ENCODE data around the gene FSTL4.
A peak's percentile ranks its signal among the peaks of the same experiment; 100 is the strongest.
"Not testable (repeated sequence)": the region's sequence is repeated elsewhere in the genome, so short reads cannot be mapped to it uniquely, and the experiment has no call there.

FSTL4 gene

DNA sequence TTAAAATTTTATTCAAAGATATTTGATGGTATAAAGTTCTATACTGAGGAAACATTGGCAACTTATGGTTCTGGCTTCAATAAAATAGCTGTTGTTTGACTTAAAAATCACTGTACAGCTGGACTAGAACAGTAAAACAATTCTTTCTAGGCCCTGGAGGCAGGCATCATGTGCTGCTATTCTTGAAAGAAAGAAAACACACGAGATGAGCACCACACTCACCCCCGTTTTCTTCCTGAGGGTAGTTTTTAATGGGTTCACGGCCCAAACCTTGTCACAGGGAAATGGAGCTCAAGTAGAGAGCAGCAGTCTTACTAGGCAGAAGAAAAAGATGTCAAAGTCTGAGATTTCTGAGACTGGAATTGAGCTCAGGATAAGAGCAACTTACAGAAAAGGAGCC, 68.0 kb downstream of the FSTL4 start:
- Mint-ChIP-seq H3K9me3 (peaks cover 2% of the 10 kb centered on the region), H3K36me3 (no peaks in the 10 kb centered on the region), H3K27me3 (peaks cover 55% of the 10 kb centered on the region), H3K4me3 (no peak overlapping the region), H3K4me1 (no peaks in the 10 kb centered on the region), H3K27ac (no peak overlapping the region)
- ATAC-seq = no peak

DNA sequence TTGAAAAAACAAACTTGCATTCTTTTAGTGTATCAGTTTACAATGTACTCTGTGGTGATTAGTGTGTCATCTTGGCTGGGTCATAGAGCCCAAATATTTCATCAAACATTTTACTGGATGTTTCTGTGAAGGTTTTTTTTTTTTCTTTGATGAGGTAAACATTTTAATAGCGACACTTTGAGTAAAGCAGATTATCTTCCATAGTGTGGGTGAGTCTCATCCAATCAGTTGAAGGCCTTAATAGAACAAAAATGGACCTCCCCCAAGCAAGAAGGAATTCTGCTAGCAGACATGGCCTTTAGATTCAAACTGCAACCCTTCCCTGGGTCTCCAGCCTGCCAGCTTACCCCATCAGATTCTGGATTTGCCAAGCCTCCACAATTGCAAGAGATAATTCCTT, 72.5 kb downstream of the FSTL4 start:
- H3K4me3 Mint-ChIP-seq = no peak overlapping the region
- no peaks in the 10 kb centered on the region for H3K4me1 Mint-ChIP-seq

DNA sequence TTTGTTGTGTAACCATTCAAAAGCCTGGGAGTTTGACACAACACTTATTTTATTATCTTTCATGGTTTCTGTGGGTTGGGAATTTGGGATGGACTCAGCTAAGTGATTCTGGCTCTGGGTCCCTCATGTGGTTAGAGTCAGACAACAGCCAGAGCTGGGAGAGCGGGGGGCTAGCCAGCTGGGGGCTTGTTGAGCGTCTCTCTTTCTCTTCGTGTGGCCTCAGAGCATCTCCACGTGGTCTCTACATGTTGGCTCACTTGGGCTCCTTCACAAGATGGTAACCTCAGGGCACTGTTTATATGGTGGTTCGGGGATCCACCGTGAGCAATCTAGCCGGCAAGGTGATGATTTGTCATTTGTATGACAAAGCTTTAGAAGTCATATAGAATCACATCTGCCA, 73.6 kb downstream of the FSTL4 start:
- Mint-ChIP-seq H3K9me3 (no peaks in the 10 kb centered on the region), H3K4me3 (no peak overlapping the region), H3K27me3 (peaks cover 40% of the 10 kb centered on the region), H3K4me1 (no peaks in the 10 kb centered on the region), H3K27ac (no peak overlapping the region), H3K36me3 (no peaks in the 10 kb centered on the region)
- ATAC-seq = no peak

More for the DNA sequence above, 72.5 kb downstream of the FSTL4 start:
- Mint-ChIP-seq H3K27ac (no peak overlapping the region), H3K36me3 (no peaks in the 10 kb centered on the region), H3K27me3 (peaks cover 41% of the 10 kb centered on the region), H3K9me3 (no peaks in the 10 kb centered on the region)
- no peak for ATAC-seq

DNA sequence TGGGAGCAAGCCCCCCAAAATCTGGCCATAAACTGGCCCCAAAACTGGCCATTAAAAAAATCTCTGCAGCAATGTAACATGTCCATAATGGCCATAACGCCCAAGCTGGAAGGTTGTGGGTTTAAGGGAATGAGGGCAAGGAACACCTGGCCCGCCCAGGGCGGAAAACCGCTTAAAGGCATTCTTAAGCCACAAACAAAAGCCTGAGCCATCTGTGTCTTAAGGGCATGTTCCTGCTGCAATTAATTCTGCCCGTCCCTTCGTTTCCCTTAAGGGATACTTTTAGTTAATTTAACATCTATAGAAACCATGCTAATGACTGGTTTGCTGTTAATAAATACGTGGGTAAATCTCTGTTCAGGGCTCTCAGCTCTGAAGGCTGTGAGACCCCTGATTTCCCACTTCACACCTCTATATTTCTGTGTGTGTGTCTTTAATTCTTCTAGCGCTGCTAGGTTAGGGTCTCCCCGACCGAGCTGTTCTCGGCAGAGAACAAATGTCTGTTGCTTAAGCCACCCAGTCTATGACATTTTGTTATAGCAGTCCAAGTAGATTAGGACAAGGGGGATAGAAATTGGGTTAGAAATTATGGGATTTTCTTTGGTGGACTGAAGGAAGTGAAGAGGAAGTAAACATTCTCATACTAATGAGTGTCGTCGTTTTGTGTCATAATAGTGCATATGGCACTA, 77.0 kb downstream of the FSTL4 start:
- not testable (repeated sequence) for H3K9me3 Mint-ChIP-seq, H3K4me1 Mint-ChIP-seq, H3K4me3 Mint-ChIP-seq, H3K27ac Mint-ChIP-seq, ATAC-seq, H3K36me3 Mint-ChIP-seq
- H3K27me3 Mint-ChIP-seq = peaks cover 18% of the 10 kb centered on the region

DNA sequence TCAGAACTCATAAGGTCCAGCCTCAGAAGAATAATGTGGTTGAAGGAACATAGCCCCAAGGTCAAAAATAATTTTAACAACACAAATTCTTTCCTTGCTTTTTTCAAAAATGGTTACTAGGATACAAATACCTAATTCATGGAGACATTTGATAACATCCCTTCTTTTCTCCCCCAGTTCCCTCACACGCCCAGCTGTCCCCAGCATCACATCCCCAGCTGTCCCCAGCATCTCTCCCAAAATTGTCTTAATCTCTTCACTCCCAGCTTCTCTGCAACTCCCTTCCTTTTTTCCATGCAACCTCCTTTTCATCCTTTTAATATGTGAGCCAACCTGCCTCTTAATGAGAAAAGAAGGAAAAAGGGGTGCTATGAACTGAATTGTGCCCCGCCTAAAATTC, 77.8 kb downstream of the FSTL4 start:
- ATAC-seq = no peak
- Mint-ChIP-seq H3K9me3 (no peaks in the 10 kb centered on the region), H3K36me3 (no peaks in the 10 kb centered on the region), H3K27me3 (peaks cover 11% of the 10 kb centered on the region), H3K27ac (no peak overlapping the region), H3K4me3 (no peak overlapping the region), H3K4me1 (no peaks in the 10 kb centered on the region)

DNA sequence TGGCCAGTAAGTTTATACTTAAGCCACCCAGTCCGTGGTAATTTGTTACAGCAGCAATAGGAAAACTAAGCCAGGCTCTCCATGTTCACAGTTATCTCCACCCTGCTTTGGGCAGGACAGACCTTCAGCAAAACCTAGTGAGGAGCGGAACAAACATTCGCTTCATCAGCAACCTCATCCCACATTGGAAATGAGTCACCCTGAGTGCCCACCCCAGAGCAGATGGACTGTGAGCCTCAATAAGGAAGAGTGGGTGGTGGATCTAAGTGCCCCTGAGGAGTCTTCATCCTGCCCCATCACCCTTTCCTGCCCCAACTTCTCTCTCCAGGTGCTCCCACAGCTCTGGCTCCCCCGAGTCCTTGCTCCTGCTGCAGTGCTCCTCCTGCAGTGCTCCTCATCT, 78.8 kb downstream of the FSTL4 start:
- H3K27ac Mint-ChIP-seq = no peak overlapping the region
- no peak for ATAC-seq
- H3K27me3 Mint-ChIP-seq = peaks cover 5% of the 10 kb centered on the region
- no peaks in the 10 kb centered on the region for H3K36me3 Mint-ChIP-seq
- no peaks in the 10 kb centered on the region for H3K9me3 Mint-ChIP-seq
- H3K4me1 Mint-ChIP-seq = no peaks in the 10 kb centered on the region
- no peak overlapping the region for H3K4me3 Mint-ChIP-seq

DNA sequence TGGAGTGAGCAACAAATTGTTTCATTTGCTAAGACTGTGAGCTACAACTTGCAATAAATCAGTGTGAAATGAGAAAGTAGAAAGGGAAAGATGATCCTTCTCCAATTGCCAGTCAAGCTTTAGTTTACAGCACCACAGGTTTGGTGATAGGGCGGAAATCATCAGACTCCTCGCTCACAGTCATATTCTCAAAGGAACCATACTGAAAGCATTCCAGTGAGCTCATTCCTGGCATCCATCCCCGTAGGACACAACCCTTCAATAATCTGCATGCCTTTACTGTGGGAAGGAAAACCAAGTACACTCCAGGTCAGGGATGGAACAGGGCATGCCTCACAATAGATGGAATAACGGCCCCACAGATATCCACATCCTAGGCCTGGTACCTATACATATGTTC, 80.7 kb downstream of the FSTL4 start:
- Mint-ChIP-seq H3K27ac (no peak overlapping the region), H3K4me1 (no peaks in the 10 kb centered on the region)

DNA sequence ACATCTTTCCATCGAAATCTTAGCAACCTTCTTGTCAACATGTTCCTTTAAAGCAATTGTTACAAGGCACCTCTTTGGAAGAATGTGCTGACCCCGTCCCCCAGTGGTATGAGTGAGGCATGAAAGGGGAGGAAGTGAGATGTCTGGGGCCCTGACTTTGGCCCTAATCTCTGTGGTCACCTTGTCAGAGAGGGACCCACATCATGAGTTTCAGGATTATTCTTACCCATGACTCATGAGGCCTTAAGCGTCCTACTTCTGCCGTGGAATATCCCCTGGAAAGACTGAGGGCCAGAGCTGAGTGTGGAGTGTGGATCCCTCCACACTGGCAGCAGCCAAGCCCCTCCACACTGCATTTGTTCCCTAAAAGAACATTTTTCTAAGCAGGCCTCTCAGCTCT, 81.2 kb downstream of the FSTL4 start:
- Mint-ChIP-seq H3K4me3 (no peak overlapping the region), H3K36me3 (no peaks in the 10 kb centered on the region), H3K27me3 (peaks cover 4% of the 10 kb centered on the region), H3K9me3 (no peaks in the 10 kb centered on the region), H3K27ac (no peak overlapping the region), H3K4me1 (no peaks in the 10 kb centered on the region)
- peak; percentile 68 for ATAC-seq

More for the DNA sequence above, 80.7 kb downstream of the FSTL4 start:
- Mint-ChIP-seq H3K27me3 (no peaks in the 10 kb centered on the region), H3K9me3 (no peaks in the 10 kb centered on the region), H3K4me3 (no peak overlapping the region), H3K36me3 (no peaks in the 10 kb centered on the region)
- no peak for ATAC-seq

DNA sequence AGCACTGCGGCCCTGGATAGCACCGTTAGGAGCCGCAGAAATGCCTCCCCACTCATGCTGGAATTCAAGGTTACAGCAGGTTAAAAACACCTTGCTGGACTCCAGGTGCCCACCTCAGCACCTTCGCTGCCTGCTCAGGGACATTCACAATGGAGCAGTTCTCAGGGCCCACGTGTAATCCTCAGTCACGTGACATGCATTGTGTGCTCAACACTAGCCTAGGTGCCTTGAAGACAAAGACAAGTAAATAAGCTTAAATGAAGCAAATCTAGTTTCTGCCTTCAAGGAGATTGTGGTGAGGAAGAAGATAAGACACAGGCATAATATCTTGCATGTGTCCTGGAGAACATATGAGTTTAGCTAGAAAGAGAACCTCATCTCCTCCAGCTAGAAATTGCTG, 82.1 kb downstream of the FSTL4 start:
- ATAC-seq = no peak
- H3K27ac Mint-ChIP-seq = no peak overlapping the region

DNA sequence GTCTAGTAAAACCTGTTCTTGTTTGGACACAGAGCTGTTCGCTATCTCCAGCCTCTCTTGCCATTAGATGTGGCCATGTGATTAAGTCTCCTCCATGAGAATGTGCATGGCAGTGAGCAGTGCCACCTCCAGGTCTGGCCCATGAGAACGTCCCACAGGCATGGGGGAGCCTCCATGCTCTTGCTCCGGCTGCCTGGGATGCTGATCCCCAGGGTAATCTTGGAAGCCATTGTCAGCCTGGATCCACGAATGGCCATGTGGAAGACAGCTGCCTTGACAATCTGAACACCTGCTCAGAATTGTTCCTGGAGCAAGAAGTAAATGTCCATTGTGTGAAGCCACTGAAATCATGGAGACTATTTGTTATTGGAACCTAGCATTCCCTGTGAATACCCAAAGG, 83.5 kb downstream of the FSTL4 start:
- H3K27me3 Mint-ChIP-seq = peaks cover 27% of the 10 kb centered on the region

More for the DNA sequence above, 82.1 kb downstream of the FSTL4 start:
- Mint-ChIP-seq H3K27me3 (peaks cover 13% of the 10 kb centered on the region), H3K4me1 (no peaks in the 10 kb centered on the region), H3K9me3 (no peaks in the 10 kb centered on the region), H3K36me3 (no peaks in the 10 kb centered on the region), H3K4me3 (no peak overlapping the region)

DNA sequence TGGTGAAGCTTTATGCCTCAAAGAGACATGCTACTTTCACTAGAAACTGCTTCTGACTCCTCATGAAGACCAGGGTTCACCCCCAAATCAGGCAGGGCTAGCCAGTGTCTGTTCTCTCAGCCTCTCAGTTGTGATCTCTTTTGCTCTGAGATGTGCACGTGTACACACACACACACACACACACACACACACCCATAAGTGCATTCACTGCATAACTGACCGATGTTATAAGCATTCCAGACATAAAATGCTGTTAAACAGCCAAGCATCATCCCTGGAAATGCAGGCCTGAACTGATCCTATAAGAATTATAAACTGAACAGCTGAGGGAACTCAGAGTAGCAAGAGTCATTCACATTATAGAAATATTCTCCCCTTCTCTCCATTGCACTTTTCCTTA, 85.0 kb downstream of the FSTL4 start:
- Mint-ChIP-seq H3K27me3 (peaks cover 41% of the 10 kb centered on the region), H3K9me3 (no peaks in the 10 kb centered on the region), H3K27ac (no peak overlapping the region), H3K4me1 (no peaks in the 10 kb centered on the region), H3K4me3 (no peak overlapping the region), H3K36me3 (no peaks in the 10 kb centered on the region)
- no peak for ATAC-seq

More for the DNA sequence above, 83.5 kb downstream of the FSTL4 start:
- Mint-ChIP-seq H3K9me3 (no peaks in the 10 kb centered on the region), H3K4me1 (no peaks in the 10 kb centered on the region), H3K27ac (no peak overlapping the region), H3K36me3 (no peaks in the 10 kb centered on the region), H3K4me3 (no peak overlapping the region)
- no peak for ATAC-seq

DNA sequence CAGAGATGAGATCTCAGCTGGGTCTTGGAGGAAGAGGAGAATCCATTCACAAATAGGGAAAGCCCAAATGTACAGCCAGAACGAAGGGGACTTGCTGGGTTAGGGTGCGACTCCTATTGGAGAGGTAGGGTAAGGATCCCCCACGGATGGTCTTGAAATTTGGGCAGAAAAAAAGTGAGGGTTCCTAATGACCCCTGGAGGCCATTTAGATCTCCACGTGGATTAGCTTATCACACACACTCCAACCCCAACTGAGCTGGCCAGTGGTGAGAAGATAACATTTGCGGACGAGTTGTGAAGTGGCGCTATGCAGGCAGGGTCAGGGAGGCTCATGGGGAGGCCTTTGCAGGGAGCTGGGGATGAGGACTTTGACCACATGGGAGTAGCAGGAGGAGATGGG, 86.0 kb downstream of the FSTL4 start:
- Mint-ChIP-seq H3K4me1 (no peaks in the 10 kb centered on the region), H3K27ac (no peak overlapping the region), H3K36me3 (no peaks in the 10 kb centered on the region), H3K9me3 (no peaks in the 10 kb centered on the region), H3K27me3 (peaks cover 45% of the 10 kb centered on the region), H3K4me3 (no peak overlapping the region)
- no peak for ATAC-seq

DNA sequence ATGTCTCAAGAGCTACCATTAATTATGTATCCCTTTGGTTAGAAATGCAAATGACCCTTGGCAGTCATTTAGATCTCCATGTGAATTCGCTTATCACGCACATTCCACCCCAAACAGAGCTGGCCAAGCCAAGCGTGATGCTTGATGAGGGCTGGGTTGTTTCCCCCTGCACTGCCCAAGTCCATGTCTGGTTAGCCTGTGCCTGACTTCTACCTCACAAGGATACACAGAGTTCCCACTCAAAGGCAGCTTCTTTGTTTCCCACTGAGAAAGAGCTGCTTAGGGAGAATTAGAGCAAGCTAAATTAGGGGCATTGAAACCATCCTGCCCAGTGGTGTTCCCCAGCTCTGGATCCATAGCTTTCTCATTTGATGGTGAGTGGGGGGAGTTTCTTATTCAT, 87.2 kb downstream of the FSTL4 start:
- no peak for ATAC-seq
- Mint-ChIP-seq H3K9me3 (no peaks in the 10 kb centered on the region), H3K4me1 (no peaks in the 10 kb centered on the region), H3K27me3 (peaks cover 45% of the 10 kb centered on the region), H3K4me3 (no peak overlapping the region), H3K27ac (no peak overlapping the region), H3K36me3 (no peaks in the 10 kb centered on the region)

DNA sequence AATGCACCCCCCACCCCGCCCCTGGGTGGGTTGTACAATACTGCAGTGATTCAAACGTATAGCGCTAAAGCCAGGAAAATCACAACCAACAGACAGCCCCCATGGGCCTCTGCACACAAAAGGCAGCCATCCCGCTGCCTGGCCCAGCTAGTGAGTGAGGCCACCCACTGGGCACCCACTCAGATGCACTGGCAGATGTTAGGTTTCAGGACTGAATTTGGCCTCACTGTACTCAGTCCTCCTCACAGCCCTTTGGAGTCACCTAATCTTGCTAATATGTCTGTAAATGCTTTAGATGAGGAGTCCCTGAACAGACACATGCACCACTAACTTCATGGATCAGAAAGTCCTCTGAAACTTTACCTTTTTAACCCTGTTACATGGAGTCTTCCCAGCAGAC, 87.7 kb downstream of the FSTL4 start:
- no peaks in the 10 kb centered on the region for H3K4me1 Mint-ChIP-seq
- no peaks in the 10 kb centered on the region for H3K9me3 Mint-ChIP-seq
- H3K4me3 Mint-ChIP-seq = no peak overlapping the region
- ATAC-seq = no peak
- peaks cover 45% of the 10 kb centered on the region for H3K27me3 Mint-ChIP-seq
- no peak overlapping the region for H3K27ac Mint-ChIP-seq
- no peaks in the 10 kb centered on the region for H3K36me3 Mint-ChIP-seq

DNA sequence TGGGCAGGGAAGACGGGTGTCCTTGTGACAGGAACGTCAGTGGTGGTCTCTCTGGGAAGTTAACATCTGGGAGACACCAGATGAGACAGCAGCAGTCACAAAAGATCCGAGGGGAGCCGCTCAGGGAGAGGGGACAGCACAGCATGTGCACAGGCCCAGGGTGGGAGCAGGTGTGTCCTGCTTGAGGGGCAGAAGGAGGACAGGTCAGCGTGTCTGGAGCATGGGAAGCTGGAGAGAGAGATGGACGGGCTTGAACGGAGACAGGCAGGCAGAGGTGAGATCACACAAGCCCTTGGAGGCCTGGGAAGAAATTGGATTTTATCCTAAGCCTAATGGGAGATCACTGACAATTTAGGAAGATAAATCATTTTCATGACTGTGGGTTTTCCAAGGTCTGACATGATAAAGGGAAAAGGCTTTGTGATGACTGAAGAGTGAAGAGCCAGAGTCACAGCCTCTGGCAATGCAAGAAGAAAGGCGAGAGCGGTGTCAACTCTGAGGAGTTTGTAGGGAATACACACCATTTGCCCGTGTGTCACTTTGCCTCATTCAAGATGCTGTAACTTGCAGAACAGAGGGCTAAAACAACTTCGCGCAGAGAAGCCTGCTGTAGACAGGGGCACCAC, 88.3 kb downstream of the FSTL4 start:
- peaks cover 45% of the 10 kb centered on the region for H3K27me3 Mint-ChIP-seq
- no peak overlapping the region for H3K27ac Mint-ChIP-seq
- no peaks in the 10 kb centered on the region for H3K9me3 Mint-ChIP-seq
- no peak for ATAC-seq
- H3K4me1 Mint-ChIP-seq = no peaks in the 10 kb centered on the region
- no peaks in the 10 kb centered on the region for H3K36me3 Mint-ChIP-seq
- no peak overlapping the region for H3K4me3 Mint-ChIP-seq

DNA sequence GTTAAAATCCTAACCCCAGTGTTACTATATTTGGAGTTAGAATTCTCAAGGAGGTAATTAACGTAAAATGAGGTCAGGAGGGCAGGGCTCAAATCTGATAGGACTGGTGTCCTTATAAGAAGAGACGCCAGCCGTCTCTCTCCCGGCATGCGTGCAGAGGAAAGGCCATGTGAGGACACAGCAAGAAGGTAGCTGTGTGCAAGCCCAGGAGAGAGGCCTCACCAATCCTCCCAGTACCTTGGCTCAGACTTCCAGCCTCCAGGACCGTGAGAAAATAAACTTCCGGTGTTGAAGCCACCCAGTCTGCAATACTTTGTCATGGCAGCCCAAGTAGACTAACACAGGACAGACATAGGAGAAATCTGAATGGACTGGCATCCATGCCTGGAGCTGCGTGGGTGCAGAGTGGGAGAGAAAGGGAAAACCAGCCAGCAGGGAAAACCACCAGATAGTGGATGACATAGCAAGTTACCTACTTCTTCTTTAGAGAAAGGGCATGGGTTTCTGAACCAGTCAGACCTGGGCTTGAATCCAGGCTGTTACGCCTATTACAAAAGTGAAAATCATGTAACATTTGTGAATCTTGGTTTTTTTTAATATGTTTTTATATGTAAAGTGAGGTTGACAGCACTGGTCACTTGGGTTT, 89.2 kb downstream of the FSTL4 start:
- peak; percentile 40 for ATAC-seq
- Mint-ChIP-seq H3K4me1 (no peaks in the 10 kb centered on the region), H3K36me3 (no peaks in the 10 kb centered on the region), H3K27me3 (peaks cover 45% of the 10 kb centered on the region), H3K9me3 (no peaks in the 10 kb centered on the region), H3K4me3 (no peak overlapping the region), H3K27ac (no peak overlapping the region)

Data from stimulated activated memory B cell treated with anti-CD40 and anti-IgM and Interleukin-4, amounts not matched to agents 10 μg/mL and 1 μg/mL and 100 μg/mL, for 72 hours (primary cell).